GM19043 (cell line): ENCODE measurements around the gene AFF1.

Experiments used
- ATAC-seq: cut with Tn5 transposase; IDR thresholded peaks from one replicate; pipeline ENCODE4 v1.9.1; 2021; ENCODE audit warnings: low read depth; ENCODE audit not compliant: unreplicated experiment

AFF1 gene

GRCh38 chr4:87100168-87100567 is 165.4 kb downstream of the AFF1 start:
- ATAC-seq: no peak

DNA sequence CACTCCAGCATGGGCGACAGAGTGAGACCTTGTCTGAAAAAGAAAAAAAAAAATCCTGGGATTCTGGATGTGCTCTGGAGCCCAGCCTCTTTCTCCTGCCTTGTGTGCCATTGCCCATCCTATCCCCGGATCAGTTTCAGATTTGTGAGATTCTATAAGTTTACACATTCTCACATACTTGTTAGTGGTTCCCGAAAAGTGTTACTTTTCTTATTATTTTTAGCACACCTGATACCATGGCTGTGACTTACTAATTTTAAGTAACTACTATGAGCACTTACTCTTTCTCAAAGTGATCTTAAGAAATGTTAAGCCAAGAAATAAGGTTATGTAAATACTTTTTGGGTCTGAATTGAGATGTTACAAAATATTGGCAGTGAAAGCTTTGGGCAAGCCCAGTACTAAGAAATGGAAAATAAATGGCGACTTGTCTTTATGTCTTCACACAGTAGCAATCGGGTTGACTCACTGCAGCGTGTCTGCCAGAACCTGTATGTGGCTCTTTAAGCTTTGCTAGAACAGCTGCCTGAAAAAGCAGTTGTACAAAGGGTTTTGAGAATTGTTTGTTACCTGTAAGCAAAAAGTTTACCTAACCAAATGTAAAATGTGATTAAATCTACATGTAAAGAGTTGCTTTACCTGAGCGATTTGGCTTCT is 166.9 kb downstream of the AFF1 start:
- no peak for ATAC-seq

- ATAC-seq: no peak
Measured at GRCh38 chr4:87103086-87103485, 168.3 kb downstream of the AFF1 start.

DNA sequence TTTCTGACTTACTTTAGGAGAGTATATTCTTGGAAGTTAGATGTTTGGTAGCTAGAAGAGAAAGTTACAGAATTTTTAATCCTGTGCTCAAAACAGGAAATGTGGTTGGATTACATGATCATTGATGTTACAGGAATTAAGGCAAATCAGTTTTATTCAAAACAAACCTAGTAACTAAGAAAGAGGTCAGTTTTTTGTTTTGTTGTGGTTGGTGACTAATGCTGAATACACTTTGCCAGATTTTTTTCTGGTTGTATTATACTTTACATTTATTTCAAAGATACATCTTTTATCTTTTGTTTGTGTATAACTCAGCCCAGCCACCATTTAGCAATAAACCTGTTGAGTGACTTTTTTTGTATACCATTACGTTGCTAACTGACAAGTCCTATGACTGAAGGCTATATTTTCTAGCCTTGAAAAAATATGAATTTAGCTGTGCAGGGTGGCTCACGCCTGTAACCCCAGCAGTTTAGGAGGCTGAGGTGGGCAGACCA is 168.9 kb downstream of the AFF1 start:
- no peak for ATAC-seq

- ATAC-seq: no peak
Measured at GRCh38 chr4:87105101-87105845, 170.5 kb downstream of the AFF1 start.

- ATAC-seq: no peak
Measured at GRCh38 chr4:87108142-87108546, 173.3 kb downstream of the AFF1 start.

GRCh38 chr4:87109121-87109520 is 174.3 kb downstream of the AFF1 start:
- no peak for ATAC-seq

GRCh38 chr4:87109945-87110344 is 175.1 kb downstream of the AFF1 start:
- ATAC-seq: no peak

DNA sequence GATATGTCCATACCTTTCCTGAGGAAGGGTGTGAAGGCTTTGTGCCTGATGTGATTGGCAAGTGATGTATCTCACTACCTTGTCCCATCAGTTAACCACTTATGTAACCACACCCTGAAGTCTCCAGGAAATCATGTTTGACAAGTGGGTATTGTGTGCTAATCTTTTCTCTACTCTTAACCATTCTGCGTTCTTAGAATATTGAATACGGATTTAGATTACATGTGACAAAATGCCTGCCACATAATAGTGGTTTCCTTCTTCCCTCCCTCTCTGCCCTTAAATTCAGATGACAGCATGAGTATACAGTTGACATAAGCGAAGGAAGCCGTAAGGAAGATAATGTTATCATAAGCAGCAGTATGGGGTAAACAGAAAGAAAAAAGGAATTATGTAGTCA is 177.3 kb downstream of the AFF1 start:
- ATAC-seq: no peak

DNA sequence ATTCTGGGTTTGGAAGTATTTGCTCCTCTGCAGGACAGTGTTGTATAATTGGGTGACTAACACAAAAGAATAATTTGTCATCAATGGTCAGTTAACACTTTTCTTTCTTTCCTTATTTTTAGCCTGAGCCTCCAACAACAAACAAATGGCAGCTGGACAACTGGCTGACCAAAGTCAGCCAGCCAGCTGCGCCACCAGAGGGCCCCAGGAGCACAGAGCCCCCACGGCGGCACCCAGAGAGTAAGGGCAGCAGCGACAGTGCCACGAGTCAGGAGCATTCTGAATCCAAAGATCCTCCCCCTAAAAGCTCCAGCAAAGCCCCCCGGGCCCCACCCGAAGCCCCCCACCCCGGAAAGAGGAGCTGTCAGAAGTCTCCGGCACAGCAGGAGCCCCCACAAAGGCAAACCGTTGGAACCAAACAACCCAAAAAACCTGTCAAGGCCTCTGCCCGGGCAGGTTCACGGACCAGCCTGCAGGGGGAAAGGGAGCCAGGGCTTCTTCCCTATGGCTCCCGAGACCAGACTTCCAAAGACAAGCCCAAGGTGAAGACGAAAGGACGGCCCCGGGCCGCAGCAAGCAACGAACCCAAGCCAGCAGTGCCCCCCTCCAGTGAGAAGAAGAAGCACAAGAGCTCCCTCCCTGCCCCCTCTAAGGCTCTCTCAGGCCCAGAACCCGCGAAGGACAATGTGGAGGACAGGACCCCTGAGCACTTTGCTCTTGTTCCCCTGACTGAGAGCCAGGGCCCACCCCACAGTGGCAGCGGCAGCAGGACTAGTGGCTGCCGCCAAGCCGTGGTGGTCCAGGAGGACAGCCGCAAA is 179.6 kb downstream of the AFF1 start:
- ATAC-seq: no peak

DNA sequence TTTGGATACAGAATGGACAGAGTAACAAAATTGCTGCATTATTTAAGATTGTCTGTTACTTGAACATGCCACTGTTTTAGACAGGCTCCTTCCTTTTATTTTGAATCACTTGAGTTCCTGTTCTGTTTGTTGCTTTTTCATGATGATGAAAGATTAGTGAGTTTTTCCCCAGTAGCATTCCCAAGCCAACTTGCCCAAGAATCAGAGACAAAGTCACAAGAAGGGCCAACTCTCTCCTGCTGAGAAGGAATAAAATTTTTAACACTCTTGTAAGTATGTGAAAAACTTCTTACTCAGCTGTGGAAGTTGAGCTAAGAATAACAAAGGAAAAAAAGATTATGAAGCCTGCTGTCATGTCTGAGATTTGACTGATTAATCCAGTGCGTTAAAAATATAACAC is 181.4 kb downstream of the AFF1 start:
- ATAC-seq: no peak

DNA sequence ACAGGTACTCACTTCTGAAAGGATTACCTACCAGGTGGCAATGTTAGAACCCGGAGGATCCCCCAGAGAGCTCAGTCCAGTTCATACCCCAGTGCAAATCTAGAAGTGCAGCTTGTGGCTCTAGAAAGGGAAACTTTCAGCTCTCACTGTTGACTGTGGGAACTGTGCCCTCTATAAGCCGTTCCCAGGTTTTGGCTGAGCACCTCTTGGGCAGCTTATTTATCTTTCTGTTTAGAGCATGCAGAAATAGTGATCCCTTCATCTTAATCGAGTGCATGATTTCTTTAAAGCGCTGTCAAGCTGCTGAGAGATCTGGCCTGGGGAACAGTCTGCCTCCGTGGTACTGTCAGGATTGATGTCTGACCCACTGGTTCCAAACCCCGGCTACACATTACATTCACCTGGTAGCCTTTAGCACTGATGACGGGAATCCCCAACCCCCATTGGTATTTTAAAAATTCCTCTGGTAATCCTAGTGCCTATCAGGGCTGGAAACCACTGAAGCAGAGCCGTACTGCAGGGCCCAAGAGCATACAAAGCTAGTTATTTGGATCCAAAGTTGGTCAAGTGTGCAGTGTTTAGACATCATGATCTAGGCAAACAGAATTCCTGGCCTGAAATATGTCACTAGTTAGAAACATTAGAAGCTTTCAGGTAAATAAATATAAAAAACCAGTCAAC is 182.4 kb downstream of the AFF1 start:
- ATAC-seq: no peak

DNA sequence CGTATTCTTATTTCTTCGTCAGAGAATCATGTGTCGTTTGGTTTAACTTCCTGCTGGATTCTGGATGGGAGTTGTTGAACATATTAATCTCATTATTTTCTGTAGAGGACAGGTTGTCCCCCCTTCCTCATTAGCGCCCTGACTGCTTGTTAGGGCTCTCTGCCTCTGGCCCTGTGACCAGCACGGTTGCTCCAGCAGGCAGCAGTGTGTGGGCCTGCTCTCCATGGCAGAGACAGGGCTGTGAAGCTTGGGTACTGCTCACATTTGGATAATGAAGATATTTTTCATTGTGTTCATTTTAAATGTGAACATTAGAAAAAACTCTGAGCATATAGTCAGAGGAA is 182.9 kb downstream of the AFF1 start:
- no peak for ATAC-seq

DNA sequence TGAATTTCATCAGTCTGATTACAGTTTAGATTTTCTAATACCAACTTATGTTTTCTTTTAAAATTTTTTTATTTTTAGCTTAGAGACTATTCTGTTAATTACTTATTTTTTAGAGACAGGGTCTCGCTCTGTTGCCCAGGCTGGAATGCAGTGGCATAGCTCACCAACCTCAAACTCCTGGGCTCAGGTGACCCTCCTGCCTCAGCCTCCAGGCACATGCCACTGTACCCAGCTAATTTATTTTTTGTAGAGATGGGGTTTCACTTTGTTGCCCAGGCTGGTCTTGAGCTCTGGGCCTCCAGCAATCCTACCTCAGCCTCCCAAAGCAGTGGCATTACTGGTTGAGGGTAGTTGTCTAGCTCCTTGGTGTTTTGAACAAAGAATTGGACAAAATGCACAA is 183.6 kb downstream of the AFF1 start:
- no peak for ATAC-seq

DNA sequence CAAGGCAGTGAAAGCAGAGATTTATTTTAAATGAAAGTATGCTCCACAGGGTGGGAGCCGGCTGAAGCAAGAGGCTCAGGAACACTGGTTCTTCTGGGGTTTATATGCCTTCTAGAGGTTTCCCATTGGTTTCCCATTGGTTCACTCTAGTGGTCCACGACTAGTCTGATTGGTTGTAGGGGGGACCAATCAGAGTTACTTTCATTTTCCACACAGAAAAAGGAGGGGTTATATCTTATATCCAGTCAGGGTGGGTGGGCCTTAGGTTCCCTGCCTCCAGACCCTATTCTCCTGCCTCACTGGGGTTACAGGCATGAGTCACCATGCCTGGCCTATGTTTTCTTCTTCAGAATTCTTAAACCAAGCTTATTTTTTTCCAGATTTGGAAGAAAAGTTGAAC is 184.0 kb downstream of the AFF1 start:
- no peak for ATAC-seq

GRCh38 chr4:87120010-87120409 is 185.2 kb downstream of the AFF1 start:
- ATAC-seq: no peak

- no peak for ATAC-seq
Measured at GRCh38 chr4:87120411-87121162, 185.8 kb downstream of the AFF1 start.

DNA sequence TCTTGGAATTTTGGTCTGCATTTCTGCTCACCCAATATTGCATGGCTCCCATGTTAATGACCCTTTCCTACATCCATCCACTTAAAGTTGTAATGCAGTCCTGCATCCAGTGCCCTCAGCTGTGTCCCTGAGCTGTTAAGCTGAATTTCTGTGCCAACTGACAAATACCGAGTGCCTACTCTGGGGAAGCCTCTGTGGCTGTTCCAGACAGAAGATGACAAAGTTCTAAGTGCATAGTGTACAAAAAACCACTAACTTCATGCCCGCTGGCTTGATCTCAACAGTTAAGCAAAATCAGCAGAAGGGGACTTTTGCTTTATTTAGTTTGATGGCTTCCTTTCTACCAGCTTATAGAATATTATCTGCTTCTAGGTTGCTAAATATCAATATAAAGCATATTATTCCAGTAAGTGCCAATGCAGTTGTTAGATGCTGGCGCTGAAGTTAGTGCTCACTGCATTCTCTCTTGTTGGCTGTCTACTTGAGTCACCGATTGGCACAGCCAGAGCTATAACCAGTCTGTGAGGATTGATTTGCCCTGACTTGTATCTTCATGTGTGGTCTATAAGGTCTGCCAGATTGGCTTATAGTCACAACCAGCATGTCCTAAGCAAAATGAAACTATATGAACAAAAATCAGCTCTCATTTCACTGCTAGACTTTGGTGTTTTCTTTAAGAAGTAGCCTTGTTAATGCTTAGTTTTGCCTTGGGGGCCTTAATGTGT is 186.7 kb downstream of the AFF1 start:
- ATAC-seq: no peak

DNA sequence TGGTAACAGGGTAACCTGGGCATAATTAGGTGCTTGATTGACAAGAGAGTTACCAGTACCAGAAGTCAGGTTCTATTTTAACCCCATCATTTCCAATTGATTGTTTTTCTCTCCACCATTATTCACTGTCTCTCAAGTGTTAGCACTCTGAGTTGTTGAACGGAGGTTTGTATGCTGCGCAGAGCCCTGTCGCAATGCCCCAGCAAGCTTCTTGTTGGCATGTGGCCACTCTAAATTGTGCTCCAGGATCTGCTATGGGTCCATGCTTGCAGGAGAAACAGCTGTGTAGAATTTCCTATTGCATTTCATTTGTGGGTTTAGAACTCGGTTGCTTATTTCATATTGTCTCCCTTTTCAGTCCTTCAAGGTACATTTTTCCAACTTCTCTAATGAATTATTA is 187.4 kb downstream of the AFF1 start:
- ATAC-seq: no peak

DNA sequence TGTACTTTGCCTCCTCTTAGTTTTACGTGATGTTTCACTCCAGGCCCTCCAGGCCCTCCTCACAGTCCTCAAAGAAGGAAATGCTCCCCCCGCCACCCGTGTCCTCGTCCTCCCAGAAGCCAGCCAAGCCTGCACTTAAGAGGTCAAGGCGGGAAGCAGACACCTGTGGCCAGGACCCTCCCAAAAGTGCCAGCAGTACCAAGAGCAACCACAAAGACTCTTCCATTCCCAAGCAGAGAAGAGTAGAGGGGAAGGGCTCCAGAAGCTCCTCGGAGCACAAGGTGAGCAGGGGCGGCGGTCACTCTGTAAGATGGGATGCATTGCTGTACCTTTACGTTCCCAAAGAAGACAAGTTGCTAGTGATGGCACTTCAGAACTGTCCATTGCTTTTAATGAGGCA is 191.2 kb downstream of the AFF1 start:
- no peak for ATAC-seq
